PC-9 (cell line): ENCODE results near the gene HTT.

ENCODE experiments used
- EZH2 ChIP-seq: fragments of 200-600 bp; sonication (generic); IDR thresholded peaks from 2 replicates; pipeline ENCODE4 v1.8.0; 2017; ENCODE audit warnings: antibody characterized with exemption, low read depth
- TF ChIP-seq, protein P1 (sequence below): fragments of 200-600 bp; sonication (generic); conservative IDR thresholded peaks from 2 replicates; pipeline ENCODE4 v1.6.1; 2017; ENCODE audit warnings: mixed run types, antibody characterized with exemption, mild to moderate bottlenecking, moderate library complexity

DNA sequence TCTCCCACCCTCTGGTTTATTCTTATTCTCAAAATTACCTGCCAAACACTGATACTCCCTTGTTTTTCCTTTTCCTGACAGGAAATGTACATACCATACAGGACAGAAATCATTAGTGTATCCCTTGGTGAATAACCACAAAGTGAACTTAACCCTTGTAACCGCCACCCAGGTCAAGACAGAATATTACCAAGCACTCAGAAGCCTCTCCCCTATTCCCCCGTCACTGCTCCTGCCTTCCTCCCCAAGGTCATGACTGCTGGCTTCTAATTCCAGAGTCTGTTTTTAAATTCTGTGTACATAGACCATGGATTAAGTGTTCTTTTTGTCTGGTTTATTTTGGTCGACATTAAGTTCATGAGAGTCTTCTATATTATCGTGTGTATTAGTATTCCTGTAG, 37.7 kb downstream of the HTT start:
- TF ChIP-seq, protein P1, sequence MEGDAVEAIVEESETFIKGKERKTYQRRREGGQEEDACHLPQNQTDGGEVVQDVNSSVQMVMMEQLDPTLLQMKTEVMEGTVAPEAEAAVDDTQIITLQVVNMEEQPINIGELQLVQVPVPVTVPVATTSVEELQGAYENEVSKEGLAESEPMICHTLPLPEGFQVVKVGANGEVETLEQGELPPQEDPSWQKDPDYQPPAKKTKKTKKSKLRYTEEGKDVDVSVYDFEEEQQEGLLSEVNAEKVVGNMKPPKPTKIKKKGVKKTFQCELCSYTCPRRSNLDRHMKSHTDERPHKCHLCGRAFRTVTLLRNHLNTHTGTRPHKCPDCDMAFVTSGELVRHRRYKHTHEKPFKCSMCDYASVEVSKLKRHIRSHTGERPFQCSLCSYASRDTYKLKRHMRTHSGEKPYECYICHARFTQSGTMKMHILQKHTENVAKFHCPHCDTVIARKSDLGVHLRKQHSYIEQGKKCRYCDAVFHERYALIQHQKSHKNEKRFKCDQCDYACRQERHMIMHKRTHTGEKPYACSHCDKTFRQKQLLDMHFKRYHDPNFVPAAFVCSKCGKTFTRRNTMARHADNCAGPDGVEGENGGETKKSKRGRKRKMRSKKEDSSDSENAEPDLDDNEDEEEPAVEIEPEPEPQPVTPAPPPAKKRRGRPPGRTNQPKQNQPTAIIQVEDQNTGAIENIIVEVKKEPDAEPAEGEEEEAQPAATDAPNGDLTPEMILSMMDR = no peak
- no peak for TF ChIP-seq EZH2
